ENCODE data around the gene DNAH7. TPM values are rescaled to one million over a fixed set of nuclear protein-coding genes. Genes with fewer than 3 reads are reported as not detected.

Gene DNAH7
- polyA plus RNA-seq, 1 donor (not counting 4 experiments of a cell fraction or from before 2014, with no cell fraction given): 0.17 TPM

GRCh38 chr2:195836002-195836401 lies 232.6 kb downstream of the DNAH7 start:
- Histone ChIP-seq H3K27me3 (ENCODE audit: control insufficient read depth, extremely low read depth, insufficient read depth, low read length) (no peaks in the 10 kb centered on the region), H3K4me3 (ENCODE audit: control insufficient read depth in 2 of 3, extremely low read depth in 1 of 3, insufficient read depth in 2 of 3, low read depth in 1 of 3, low read length in 3 of 3) (no peak overlapping the region), H3K4me2 (ENCODE audit: control insufficient read depth, extremely low read depth, insufficient read depth, low read depth, low read length) (no peak overlapping the region), H3K4me1 (ENCODE audit: control insufficient read depth, extremely low read depth, insufficient read depth, low read length) (no peaks in the 10 kb centered on the region), H3K9me1 (ENCODE audit: control insufficient read depth, extremely low read depth, insufficient read depth, low read length) (no peaks in the 10 kb centered on the region), H3K36me3 (ENCODE audit: control insufficient read depth in 2 of 2, extremely low read depth in 1 of 2, insufficient read depth in 2 of 2, low read length in 2 of 2) (no peaks in the 10 kb centered on the region), H3K79me2 (ENCODE audit: control insufficient read depth, insufficient read depth, low read length) (no peaks in the 10 kb centered on the region), H3K27ac (ENCODE audit: control insufficient read depth, insufficient read depth, low read length) (no peak overlapping the region), H2AFZ (ENCODE audit: control insufficient read depth, low read length) (no peak overlapping the region), H3K9me3 (ENCODE audit: control insufficient read depth, low read depth, low read length) (no peaks in the 10 kb centered on the region), H3K9ac (ENCODE audit: control insufficient read depth, extremely low read depth, insufficient read depth, low read length) (no peak overlapping the region), H4K20me1 (ENCODE audit: control insufficient read depth, extremely low read depth, insufficient read depth, low read length) (no peaks in the 10 kb centered on the region)
- DNase-seq (ENCODE audit: low read depth, low spot score) (no peak), FAIRE-seq (no peak)
- dilution Hi-C loops (cut with MboI; ENCODE audit: extremely low pct_ligation_motif_present, low sequenced_read_pairs): no loop called here
- TF ChIP-seq CTCF (optimal IDR thresholded peaks at IDR 0.05 in 1 of 3, IDR thresholded peaks at IDR 0.05 in 1 of 3, conservative IDR thresholded peaks at IDR 0.05 in 1 of 3; ENCODE audit: extremely low read depth in 1 of 3, insufficient read depth in 2 of 3, low read length in 3 of 3): no peak
- no peak for TF ChIP-seq EZH2 (IDR thresholded peaks at IDR 0.05; ENCODE audit: low read length)

GRCh38 chr2:195834836-195835235 lies 233.8 kb downstream of the DNAH7 start:
- H3K36me3 ChIP-seq (ENCODE audit: control insufficient read depth in 2 of 2, extremely low read depth in 1 of 2, insufficient read depth in 2 of 2, low read length in 2 of 2): no peaks in the 10 kb centered on the region
- no peak for TF ChIP-seq CTCF (optimal IDR thresholded peaks at IDR 0.05 in 1 of 3, IDR thresholded peaks at IDR 0.05 in 1 of 3, conservative IDR thresholded peaks at IDR 0.05 in 1 of 3; ENCODE audit: extremely low read depth in 1 of 3, insufficient read depth in 2 of 3, low read length in 3 of 3)
- TF ChIP-seq EZH2 (IDR thresholded peaks at IDR 0.05; ENCODE audit: low read length): no peak
- no peaks in the 10 kb centered on the region for H4K20me1 ChIP-seq (ENCODE audit: control insufficient read depth, extremely low read depth, insufficient read depth, low read length)
- no peak overlapping the region for H3K4me3 ChIP-seq (ENCODE audit: control insufficient read depth in 2 of 3, extremely low read depth in 1 of 3, insufficient read depth in 2 of 3, low read depth in 1 of 3, low read length in 3 of 3)
- FAIRE-seq (no peak), DNase-seq (ENCODE audit: low read depth, low spot score) (no peak)
- no peaks in the 10 kb centered on the region for H3K27me3 ChIP-seq (ENCODE audit: control insufficient read depth, extremely low read depth, insufficient read depth, low read length)
- H3K9ac ChIP-seq (ENCODE audit: control insufficient read depth, extremely low read depth, insufficient read depth, low read length): no peak overlapping the region
- no peak overlapping the region for H3K4me2 ChIP-seq (ENCODE audit: control insufficient read depth, extremely low read depth, insufficient read depth, low read depth, low read length)
- no peak overlapping the region for H2AFZ ChIP-seq (ENCODE audit: control insufficient read depth, low read length)
- H3K79me2 ChIP-seq (ENCODE audit: control insufficient read depth, insufficient read depth, low read length): no peaks in the 10 kb centered on the region
- H3K4me1 ChIP-seq (ENCODE audit: control insufficient read depth, extremely low read depth, insufficient read depth, low read length): no peaks in the 10 kb centered on the region
- no peak overlapping the region for H3K27ac ChIP-seq (ENCODE audit: control insufficient read depth, insufficient read depth, low read length)
- H3K9me3 ChIP-seq (ENCODE audit: control insufficient read depth, low read depth, low read length): no peaks in the 10 kb centered on the region
- no peaks in the 10 kb centered on the region for H3K9me1 ChIP-seq (ENCODE audit: control insufficient read depth, extremely low read depth, insufficient read depth, low read length)
- dilution Hi-C loops (cut with MboI; ENCODE audit: extremely low pct_ligation_motif_present, low sequenced_read_pairs): no loop called here
